NCI-H526 (cell line): Measurements from ENCODE around the gene CDH12.
"Not testable (repeated sequence)": the region's sequence is repeated elsewhere in the genome, so short reads cannot be mapped to it uniquely, and the experiment has no call there.

Experiments
- DNase-seq, 2 experiments: peaks; one replicate each; lab custom pipeline; 2025; lab: John Stamatoyannopoulos, UW

CDH12 gene

DNA sequence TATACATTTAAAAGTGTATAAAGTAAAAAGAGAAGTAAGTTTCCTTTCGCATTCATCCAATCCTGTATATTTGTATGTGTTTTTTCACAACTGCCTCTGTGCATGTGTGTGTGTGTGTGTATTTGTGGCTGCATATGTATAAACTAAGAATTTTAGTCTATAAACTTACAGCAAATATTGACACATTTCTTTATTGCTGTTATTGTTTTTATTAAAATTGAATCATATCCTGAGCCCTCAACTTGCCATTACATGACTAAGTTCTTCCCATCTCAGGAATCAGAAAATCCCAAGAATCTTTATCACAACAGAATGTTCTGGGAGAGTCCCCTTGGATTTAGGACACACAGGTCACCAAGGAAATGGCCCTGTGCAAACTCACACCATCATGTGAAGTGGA is 712.7 kb downstream of the CDH12 start:
- DNase-seq, result not testable (repeated sequence)

DNA sequence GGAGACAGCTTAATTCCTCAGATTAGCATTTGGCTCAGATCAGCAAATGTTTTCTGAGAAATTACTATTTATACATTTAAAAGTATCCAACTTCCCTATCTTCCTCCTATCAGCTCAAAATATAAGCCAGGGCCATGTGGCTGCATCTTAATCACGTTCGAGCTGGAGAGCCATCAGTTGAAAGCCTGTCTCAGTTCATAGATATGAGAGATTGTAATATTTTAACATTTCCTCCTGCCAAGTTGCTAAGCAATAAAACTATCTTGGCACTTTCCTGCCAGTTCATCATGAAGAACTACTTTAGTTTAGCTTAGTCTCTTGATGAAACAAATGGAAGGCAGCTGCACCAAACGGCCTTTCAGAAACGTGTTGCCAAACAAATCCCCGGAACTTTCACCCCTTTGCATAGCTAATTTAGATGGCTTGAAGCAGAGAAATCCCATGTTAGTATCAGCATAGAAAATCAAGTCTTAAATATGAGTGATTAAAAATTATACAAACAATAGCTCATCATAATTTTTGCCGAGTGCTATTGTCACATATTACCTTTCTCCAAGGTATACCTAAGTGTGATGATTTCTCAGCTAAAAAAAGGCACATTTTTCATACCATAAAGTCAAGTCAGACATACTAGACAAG is 713.4 kb downstream of the CDH12 start:
- not testable (repeated sequence) for DNase-seq

DNA sequence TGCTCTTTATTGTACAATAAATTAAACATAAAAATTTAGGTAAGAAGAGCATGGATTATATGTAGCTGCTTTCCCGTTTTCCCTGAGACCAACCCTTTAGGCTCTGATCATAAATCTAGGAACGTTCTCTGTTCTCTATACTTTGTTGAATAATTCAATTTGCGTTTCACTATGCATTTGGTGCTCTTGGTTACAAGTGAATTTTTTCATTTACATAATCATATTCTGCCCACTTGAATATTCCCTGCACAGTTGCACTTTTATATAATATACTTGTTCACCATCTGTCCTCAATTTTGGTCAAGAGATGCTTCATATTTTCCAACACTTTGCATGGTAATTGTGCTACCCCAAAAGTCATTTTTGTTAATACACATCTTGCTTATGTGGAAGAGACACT is 741.8 kb downstream of the CDH12 start:
- no peak for DNase-seq

DNA sequence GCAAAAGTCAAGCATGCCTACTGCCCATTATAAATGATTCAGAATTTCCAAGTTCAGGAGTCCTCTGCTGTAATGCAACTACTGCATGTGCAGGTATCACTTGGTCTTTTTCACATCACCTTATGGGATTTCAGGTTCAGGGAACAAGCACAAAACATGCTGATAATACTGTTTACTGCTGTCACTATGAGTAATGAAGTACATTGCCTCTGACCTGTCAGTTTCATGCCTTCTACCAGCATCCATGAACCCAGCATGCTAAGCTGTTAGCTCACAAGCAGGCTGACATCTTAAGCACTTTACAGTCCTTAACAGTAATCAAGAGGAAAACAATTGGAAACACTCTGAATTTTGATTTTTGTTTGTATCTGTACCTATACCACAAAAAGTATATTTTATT is 743.8 kb downstream of the CDH12 start:
- no peak for DNase-seq

DNA sequence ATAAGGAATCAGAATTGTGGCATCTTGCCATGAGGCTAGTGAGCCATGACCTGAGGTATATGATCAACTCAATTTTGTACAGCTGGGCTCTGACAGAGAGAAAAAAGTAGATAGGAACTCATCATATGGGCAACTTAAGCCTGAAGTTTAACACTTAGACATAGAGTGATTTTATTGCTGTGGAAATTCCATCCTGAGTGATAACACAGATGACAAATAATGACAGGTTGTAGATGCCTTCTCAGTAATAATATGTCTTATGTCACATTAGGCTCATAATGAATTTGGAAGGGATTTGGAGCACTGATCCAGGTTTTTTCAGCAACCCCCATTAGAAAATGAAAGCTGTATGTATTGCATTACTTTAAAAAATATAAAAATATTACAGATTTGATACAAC is 744.6 kb downstream of the CDH12 start:
- DNase-seq, result no peak

DNA sequence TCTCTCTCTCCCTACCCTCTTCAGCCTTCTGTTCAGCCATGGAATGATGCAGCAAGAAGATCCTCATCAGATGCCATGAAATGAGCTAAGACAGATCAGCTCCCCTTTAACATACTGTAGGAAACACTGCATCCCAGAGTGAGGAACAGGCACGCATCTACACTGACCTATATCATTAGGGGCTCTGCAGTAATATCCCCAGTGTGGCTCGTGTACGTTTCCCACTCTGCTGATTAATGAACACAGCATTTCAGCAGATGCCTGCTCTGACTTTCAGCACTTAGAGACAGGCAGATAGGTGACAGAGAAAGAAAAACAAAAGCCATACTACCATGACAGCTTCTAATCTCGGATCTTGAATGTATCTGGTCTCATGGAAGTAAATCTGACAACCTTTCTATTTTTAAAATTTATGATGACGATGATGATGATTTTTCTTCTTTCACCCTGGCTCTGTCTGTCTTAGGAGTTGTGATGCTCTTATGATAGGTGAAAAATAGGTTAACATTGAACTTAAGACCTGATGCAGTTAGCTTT is 750.3 kb downstream of the CDH12 start:
- DNase-seq, result no peak

DNA sequence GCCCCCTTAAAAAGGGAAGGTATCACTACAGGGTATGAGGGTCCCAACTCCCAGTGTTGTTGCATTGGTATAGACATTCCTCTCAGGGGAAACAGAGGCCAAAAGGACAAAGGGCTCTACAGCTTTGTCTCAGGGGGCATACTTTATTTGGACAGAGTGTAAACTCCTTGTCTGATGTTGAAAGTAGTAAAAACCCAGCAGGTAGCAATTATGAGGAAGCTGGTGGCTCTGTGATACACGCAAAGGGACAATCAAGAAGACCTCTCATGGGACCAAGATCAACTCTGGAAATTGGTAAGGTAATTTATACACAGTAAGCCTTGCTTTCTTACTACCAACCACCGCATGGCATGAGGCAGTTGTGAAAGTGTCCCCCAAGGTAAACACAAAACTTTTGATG is 764.6 kb downstream of the CDH12 start:
- no peak for DNase-seq

DNA sequence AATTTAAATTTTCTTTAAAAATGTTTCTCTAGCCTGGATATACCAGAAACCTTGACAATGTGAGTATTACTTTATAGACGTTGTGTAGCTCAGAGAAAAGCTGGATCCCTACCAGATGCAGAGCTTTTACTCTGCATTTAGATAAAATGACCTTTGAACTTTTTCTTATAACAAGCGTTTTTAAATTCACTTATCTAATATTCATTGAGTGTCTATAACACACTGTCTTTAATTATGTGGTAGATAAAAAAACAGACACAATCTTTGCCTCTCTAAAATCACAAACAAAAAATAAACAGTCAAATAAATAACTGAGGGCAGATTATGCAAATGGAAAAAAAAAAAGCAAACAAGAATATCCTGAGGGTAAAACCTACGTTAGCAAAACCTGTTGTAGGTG is 773.6 kb downstream of the CDH12 start:
- DNase-seq, result peak in 1 of 2 experiments; percentile 28

DNA sequence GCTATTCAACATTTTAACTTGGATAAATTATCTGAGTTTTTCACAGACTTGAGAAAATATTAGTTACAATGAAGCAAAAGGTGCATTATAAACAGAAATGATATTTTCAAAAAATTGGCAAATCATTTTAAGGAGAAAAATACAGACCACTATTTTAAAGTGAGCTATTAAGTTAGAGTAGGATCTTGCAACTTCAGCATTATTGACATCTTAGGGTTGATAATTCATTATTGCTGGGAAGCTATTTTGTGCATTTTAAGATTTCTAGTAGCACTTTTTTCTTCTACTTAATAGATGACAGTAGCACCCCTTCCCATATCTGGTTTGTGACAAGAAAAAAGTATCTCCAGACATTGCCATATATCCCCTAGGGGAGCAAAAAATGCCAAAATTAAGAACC is 774.1 kb downstream of the CDH12 start:
- DNase-seq, result no peak

DNA sequence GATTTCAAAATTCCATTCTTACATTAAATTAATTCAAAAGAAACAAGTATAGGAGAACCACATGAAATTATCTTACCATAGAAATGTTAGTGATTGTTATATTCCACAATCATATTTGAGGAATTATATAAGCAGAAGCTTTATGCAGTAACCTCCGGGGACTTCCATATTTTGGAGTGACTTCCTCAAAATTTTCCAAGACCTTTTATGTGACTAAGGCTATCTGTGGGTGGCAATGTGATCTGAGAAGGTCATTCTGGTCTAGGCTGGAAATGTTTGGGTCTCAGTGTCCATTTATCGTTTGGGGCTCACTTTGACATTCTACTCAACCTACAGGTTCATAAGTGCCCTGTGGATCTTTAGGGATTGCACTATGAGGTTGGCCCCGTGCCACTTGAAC is 776.6 kb downstream of the CDH12 start:
- no peak for DNase-seq

DNA sequence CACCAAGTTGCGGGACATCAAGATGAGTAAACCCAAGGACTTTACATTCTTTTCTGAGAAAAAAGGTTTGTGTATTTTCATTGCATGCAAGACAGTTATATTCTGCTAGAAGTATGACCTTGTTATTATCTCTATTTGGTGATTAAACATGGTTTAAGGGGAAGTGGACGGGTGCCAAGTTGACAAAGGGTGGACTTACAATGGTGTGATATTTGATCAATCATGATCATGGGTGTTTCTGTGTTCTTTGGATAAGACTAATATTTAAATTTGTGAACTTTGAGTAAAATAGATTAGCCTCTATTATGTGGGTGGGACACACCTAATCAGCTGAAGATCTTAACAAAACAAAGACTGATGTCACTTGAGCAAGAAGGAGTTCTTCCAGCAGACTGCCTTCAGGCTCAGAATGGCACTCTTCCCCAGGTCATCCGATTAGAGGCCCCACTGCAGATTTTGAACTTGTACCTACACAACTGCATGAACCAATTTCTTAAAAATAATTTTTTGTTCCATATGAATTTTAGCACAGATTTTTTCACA is 782.9 kb downstream of the CDH12 start:
- DNase-seq, result no peak

DNA sequence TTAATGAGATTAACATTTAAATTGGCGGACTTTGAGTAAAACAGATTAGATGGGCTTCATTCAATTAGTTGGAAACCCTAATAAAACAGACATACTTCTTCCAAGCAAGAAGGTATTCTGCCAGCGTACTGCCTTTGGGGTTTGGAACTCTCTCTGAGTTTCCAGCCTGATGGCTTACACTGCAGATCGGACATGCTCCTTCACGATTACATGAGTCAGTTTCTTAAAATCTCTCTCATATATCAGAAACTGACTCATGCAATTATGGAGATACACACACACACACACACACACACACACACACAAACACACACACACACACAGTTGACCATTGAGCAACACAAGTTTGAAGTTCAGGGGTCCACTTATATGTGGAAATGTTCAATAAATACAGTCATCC is 789.4 kb downstream of the CDH12 start:
- DNase-seq, result no peak

DNA sequence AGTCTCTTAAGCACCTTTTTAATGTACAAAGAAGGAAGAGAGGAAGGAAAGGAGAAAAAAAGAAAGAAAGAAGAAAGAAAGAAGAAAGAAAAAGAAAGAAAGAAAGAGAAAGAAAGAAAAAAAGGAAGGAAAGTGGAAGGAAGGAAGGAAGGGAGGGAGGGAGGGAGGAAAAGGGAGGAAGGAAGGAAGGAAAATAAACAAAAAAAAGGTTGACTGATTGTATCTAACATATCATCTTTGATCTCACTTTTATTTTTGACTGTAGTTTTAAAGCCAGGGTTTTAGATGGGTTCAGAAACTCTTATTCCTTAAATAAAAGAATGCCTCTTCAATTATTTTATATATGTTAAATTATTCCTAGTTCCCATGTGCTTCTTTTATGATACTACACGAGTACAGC is 794.5 kb downstream of the CDH12 start:
- DNase-seq, result no peak

DNA sequence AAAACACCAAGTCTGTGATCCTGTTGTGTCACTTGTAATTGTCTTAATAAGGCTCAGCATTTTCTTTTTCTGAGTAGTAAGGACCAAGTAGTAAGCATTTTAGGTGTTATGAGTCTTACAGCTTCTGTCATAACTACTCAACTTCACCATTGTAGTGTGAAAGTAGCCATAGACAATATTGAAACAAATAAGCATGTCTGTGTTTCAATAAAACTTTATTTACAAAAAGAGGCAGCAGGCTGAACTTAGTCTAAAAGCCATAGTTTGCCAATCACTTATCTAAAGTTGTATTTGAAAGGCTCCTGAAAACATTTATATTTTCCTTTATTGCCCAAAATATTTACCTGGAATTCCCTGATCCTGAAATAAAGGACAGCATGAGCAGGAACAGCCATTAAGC is 796.1 kb downstream of the CDH12 start:
- no peak for DNase-seq

DNA sequence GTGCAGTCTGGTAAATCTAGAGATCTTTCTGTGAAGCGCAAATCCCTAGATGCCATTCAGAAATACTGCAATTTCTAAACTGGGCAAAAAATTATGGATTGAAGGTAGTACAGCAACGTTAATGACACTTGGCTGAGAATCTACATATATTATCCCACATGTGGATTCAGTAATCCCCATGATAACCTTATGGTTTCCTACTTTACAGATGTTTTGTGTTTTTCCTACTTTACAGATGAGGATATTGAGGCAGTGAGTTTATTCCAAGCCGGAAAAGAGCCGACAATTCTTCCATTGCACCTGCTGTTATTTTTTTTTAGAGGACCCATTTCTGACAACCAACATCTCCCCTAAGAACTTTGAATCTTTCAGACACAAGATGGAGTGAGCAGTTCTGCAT is 796.5 kb downstream of the CDH12 start:
- DNase-seq, result no peak

DNA sequence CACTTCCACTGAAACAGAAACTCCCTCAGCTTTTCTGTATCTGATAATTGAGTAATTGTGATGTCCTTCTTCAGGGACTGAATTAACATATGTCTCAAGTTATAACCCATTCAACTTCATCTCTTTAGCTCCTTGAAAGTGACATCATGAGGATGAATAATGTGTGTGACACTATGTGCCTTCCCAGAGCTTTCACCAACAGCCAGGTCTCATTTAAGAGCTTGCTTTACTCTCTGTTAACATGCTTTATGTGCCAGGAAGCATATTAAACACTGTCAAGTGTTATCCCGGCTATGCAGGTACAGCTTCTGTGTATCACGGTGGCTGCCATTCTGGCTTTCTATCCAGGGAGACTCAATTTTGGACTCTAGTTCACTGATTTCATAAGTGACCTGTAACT is 799.9 kb downstream of the CDH12 start:
- DNase-seq, result no peak

DNA sequence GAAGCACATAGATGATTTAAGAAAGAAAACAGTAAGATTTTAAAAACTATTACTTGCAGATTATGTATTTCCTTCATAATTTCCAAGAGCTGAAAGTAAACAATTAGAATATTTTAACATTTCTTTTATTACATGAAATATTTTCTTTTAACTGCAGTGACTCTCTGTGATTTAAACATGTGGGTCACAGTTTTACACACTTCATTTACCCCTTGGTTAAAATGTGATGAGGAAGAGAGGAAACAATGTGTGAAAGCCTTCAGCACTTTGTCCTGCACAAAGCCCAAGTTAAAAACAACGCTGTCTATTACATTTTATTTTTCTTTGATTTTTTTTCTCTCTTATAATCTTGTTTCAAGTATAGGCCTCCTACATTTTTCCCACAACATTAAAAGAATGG is 801.3 kb downstream of the CDH12 start:
- DNase-seq, result no peak

DNA sequence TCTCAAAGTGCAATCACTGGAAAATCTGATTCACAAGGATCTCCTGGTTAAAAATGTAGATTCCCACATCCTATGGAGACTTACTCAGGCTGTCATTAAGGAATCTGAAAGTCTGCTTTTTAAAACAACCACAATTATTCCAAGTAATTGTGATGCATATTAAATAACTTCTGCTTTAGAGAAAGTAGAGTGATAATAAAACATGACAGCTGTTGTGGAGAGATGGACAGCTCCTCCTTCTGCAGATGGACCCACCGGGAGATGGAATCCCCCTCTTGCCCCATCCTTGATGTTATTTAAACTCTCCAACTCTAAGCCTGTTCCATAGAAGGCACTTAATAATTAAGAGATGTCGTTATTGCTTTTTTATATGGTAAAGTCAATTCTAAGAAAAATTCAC is 802.2 kb downstream of the CDH12 start:
- no peak for DNase-seq

DNA sequence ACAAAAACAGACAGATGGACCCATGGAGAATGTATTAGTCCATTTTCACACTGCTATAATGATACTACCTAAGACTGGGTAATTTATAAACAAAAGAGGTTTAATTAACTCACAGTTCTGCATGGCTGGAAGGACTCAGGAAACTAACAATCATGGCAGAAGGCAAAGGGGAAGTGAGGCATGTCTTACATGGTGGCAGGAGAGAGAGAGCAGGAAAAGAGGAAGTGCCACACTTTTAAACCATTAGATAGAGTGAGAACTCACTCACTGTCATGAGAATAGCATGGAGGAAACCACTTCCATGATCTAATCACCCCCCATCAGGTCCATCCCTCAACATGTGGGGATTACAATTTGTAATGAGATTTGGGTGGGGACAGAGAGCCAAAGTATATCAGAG is 808.9 kb downstream of the CDH12 start:
- no peak for DNase-seq

DNA sequence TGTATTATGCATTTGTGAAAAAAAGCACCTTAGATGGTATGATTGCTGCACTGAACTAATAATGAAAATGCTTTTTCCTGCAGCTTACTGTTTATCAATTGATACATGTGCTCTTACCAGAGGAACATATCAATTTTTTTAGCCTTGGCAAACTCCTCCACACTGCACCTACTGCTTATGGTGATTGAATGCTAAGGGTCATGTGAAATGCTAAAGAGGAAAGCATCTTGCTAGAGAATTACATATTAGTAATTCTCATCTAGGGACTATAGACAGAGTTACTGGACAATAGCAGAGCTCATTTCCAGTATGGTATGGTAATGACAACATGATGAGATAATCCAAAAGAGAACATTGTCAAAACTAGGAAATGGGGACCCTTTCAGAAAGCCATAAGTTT is 817.1 kb downstream of the CDH12 start:
- DNase-seq, result no peak

DNA sequence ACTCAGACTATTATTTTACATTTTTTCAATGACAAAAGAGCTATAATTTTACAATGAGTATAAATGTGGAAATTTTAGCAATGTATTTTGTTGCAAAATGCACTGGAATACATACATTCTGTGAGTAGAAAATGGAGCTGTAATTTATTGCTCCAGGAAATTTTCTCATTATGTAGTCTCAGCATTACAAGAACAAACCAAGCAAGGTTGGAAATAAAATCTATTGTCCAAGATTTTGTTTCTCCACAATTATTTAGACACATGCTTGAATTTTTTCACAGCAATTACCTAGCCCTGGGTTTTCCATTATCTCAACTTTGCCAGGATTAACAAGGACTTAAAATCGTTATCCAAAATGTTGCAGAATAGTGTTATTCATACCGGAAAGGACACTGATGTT is 820.1 kb downstream of the CDH12 start:
- DNase-seq, result no peak

DNA sequence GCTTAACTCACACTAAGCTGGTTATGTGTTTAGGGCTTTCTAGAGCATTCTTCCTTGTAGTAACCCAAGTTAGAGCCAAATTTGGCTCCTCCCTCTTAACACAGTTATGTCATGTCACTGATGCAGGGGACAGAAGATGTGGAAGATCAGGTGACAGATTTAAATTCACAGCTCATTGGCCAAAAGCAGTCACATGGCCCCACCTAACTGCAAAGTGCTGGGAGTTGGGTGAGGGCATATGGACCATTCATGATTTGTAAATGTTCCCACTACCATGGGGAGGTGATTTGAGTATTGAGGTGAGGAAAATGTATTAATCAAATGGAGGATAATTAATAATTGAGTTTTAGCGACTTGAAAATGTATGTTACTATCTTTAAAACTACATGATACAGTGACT is 829.4 kb downstream of the CDH12 start:
- DNase-seq, result no peak

DNA sequence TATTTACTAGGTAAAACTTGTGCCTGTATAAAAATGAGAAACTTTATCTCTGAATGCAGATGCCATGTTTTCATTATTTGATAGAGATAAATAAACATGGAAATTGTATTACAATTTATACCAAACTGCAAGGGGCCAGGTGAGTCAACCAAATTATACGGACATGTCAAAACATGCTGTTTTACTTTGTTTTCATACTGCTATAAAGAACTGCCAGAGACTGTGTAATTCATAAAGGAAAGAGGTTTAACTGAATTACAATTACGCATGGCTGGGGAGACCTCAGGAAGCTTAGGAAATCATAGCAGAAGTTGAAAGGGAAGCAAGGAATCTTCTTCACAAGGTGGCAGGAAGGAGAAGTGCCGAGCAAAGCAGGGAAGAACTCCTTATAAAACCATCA is 840.3 kb downstream of the CDH12 start:
- DNase-seq, result peak in 1 of 2 experiments; percentile 3

DNA sequence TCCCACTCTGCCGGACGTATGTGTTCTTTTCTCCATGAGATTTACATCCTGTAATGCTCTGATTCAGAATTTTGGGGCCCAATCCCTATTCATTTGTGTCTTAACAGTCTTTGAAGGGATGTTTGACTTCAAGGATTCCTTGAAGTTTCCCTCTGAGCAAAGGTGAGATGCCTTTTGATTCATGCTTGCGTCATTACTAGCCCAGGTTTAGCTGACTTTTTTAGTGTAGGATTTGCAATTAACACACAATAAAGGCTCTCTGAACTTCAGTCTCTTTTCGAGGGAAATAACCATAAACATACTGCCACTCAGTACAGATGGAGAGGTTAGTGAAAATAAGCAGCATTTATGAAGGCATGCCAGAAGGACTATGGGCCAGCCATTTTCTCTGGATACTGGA is 842.3 kb downstream of the CDH12 start:
- DNase-seq, result not testable (repeated sequence)
